Stimulated activated CD4-positive, alpha-beta T cell treated with anti-CD3 and anti-CD28 coated beads, Interleukin-12 subunit alpha, Interleukin-12 subunit beta, amount 100 ng/mL, for 24 hours (primary cell): ENCODE data around the gene KRTAP1-3.
"Not testable (repeated sequence)": the region's sequence is repeated elsewhere in the genome, so short reads cannot be mapped to it uniquely, and the experiment has no call there.

ENCODE experiments used
- DNase-seq, 2 experiments: peaks; one replicate each; pipeline ENCODE4 v3.0.0-alpha.2; 2020; ENCODE audit warnings: low read depth in 2 of 2

Gene KRTAP1-3

DNA sequence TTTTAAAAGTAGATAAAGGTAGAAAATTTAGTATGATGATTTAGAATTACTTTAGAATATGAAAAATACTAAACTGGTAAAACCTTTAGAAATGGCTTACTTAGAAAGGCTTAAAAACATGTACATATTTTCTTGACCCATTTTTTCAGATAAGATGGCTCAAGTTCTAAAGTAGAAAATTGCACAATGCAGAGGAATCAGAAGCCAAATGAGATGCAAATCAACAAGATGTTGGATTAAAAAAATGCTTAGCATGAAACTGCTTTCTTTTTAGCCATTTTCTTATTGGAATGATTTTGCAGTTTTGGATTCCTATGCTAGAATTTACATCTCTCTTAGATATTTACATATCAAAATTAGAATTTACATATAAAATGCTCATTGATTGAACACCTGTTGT lies 24.2 kb downstream of the KRTAP1-3 start:
- DNase-seq = no peak

DNA sequence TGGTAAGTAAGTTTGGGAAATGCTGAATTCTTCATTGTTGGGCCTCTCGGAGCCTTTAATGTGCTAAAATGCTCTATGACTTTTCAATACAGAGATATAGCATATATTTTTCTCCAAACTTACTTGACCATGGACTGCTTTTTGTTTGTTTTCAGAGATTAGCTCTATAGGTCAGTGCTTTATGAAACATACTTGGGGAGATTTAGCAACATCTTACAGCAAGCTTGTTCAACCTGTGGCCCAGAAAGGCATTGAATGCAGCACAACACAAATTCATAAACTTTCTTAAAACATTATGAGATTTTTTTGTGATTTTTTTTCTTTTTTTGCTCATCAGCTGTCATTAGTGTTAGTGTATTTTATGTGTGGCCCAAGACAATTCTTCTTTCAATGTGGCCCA lies 24.7 kb downstream of the KRTAP1-3 start:
- no peak for DNase-seq

DNA sequence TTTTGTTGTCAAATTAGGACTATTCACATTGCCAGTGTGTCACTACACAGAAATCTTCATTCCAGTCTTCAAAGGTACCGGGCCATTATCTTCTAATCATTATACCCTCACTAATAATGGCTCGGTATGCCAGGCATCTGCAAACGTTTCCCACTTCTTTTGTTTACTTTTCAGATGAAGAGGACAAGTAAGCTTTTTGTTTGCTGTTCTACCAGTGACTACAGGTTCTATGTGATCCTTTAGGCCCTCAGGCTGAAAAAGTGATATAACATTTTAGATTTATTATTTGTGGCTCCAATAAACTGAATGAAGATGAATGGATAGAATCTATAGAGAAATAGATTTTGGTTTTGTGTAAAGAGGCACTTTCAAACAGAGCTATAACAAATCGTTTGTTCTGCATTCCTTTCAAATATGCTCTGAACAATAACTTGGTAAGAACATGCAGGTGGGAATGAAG lies 25.3 kb downstream of the KRTAP1-3 start:
- no peak for DNase-seq

DNA sequence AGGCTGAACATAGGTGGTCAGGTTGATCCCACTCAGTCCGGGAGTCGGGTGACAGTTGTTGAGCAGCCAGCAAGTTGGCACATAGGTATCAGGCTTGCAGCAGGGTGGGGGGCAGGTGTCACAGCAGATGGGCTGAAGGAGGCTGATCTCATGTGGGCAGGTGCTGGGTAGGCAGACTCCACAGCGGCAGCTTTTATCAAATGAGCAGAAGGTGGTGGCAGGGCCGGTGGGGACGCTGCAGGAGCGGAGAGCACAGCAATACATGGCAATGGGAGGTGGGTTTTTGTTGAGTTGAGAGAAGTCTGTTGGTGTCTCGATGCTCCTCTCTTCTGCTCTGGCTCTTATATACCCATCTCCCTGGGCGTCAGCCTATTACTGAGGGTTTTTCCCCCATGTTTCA lies 25.9 kb downstream of the KRTAP1-3 start, which contains the start of gene KRTAP3-1:
TSS of gene KRTAP3-1 (minus strand) at position 318 of the 400 bp plus-strand sequence. CDS start at position 264, 54 bp downstream.
- no peak for DNase-seq

DNA sequence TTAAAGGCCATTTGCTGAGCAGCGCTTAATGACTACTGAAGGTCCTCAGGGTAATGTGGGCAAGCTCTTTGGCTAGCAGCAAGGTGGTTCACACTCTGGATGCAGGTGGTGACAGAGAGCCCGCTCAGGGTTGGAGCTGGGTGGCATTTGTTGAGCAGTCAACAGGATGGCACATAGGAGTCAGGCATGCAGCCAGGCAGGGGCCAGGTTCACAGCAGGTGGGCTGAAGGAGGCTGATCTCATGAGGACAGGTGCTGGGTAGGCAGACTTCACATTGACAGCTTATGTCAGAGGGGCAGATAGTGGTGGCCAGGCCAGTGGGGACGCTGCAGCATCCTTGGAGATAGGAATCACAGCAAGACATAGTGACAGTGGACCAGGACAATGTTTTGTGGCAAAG lies 30.3 kb downstream of the KRTAP1-3 start:
- DNase-seq = no peak

DNA sequence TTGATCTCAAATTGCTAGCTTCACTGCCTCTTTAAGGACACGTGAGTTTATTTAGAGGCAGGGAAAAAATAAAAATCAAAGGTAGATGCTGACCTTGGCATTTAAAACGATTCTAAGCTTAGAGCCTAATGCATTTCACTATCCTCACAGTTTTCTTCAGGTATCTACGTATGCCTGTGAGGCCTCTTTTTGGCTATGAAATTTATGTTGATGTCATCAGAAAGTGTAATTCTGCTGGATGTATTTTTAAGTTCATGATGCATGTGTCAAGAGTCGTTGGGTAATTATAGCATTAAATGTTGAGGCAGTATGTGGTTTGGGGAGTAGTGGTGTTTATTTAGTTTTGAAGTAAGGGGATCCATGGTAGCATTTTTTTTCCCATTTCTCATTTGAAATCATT lies 30.7 kb downstream of the KRTAP1-3 start:
- no peak for DNase-seq

DNA sequence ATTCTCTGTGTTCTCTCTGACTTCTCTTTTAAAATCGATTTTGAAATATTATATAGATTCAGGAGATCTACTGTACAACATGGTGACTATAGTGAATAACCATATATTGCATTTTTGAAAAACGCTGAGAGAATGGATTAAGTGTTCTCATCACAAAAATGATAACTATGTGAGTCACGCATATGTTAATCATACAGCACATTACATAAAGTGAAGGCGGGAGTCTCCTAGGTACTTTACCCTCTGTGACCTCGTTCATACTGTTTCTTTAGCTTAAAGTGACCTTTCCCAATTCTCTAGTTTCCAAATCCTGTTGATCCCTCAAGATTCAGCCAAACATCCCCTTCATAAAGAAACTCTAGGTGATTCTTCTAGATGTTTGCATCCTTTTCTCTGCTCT lies 31.9 kb downstream of the KRTAP1-3 start:
- DNase-seq = no peak

DNA sequence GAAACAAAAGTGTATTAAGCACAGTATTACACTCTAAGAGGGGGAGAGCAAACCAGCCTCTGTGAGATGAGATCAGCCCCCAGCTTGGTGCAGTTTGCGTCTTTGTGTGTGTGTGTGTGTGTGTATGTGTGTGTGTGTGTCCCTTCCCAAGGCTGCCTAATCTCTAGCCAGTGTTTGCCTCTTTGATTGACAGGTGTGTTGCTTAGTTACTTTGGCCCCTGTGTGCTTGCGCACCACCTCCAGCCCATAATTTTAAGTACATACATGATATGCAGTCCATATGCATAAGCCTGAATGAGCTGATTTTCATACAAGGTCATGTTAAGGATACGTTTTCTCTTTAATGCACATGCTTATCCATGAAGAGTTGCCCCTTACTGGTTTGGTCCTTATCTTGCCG lies 32.9 kb downstream of the KRTAP1-3 start:
- no peak for DNase-seq

DNA sequence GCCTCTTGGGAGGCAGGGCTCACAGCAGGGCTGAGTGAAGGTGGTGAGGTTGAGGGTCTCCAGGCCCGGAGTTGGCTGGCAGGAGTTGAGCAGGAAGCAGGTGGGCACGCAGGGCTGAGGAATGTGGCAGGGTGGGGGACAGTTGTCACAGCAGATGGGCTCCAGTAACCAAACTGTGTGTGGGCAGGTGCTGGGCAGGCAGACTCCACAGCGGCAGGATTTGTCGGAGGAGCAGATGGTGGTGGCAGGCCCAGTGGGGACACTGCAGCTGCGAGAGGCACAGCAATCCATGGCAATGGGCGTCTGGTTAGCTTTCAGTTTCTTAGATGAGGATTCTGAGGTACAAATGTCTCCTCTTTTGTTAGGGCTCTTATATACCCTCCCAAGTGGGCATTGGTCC lies 35.1 kb downstream of the KRTAP1-3 start, which contains the start of gene KRTAP3-2:
TSS of gene KRTAP3-2 (minus strand) at position 344 of the 400 bp plus-strand sequence. CDS start at position 291, 53 bp downstream.
- not testable (repeated sequence) for DNase-seq

DNA sequence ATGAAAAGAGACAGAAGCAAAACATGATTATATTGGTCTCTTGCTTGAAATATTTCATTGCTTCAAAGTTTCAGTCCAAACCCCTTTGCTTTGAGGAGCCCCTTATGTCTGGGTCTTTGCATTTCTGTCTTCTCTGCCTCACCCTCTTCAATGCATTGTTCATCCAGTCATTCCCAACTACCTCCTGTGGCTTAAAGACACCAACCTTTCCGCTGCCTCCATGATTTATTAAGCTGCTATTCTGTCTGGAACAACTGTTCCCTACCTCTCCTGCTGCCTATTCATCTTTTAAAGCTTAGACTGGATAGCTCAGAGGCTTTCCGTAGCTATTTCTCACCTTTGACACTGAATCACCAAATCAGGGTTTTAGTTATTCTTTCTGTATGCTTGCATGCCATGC lies 37.3 kb downstream of the KRTAP1-3 start:
- DNase-seq = no peak

DNA sequence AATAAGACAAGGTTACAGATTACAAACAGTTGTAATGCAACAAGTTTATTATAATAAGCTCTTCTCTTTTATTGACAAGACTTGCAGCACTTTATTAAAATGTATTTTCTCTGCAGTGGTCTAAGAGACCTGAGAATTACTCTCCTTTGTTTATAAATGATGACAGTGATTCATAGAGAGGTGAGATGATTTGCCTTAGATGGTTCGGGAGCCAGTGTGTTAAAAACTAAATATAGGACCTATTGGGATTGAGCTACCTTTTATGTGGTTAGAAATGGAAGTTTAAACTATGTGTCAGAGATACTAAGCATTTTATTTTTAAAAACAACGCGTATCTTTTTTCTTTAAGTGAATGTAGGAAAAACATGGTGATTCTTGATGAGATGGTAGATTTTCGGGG lies 37.8 kb downstream of the KRTAP1-3 start:
- DNase-seq = no peak

DNA sequence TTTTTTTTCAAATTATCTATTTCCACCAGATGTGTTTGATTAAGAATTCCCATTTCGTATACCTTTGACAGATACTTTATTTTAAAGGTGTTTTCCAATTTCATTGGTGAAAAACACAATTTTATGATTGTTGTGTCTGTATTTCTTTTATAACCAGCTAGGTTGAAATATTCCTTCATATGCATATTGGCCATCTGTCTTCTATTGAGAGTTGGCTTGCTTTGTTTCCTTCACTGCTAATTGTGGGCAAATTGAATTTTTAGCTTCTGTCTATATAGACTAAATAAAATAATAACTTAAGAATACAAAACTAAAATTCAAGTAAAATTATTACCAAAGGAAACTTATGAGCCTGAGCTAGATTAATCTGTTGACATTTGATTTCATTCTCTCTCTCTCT lies 39.6 kb downstream of the KRTAP1-3 start:
- DNase-seq = no peak

DNA sequence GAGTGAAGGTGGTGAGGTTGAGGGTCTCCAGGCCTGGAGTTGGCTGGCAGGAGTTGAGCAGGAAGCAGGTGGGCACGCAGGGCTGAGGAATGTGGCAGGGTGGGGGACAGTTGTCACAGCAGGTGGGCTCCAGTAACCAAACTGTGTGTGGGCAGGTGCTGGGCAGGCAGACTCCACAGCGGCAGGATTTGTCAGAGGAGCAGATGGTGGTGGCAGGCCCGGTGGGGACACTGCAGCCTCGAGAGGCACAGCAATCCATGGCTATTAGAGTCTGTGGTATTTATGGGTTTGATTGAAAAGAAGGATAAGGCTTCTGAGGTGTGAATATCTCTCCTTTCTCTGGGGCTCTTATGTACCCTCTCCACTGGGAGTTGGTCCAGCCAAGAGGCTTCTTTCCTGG lies 40.8 kb downstream of the KRTAP1-3 start, which contains the start of gene KRTAP3-3:
TSS of gene KRTAP3-3 (minus strand) at position 326 of the 400 bp plus-strand sequence. CDS start at position 259, 67 bp downstream.
- no peak for DNase-seq

DNA sequence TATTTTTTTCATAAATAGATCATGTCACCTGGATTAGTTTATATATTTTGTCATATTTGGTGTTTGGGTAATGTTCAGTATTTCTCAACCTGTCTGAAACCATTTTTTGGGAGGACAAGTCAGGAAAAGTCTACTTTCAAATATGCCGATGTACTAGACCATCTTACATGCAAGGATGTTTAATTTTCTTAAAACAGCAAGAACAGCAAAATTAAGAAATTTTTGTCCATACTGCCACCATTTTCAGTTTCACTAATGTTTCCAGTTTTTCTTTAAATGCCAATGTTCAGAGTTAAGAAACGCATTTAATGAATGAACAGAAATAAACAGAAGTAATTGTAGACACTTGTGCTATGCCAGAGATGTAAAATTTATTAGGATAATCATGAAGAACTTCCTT lies 41.6 kb downstream of the KRTAP1-3 start:
- no peak for DNase-seq

DNA sequence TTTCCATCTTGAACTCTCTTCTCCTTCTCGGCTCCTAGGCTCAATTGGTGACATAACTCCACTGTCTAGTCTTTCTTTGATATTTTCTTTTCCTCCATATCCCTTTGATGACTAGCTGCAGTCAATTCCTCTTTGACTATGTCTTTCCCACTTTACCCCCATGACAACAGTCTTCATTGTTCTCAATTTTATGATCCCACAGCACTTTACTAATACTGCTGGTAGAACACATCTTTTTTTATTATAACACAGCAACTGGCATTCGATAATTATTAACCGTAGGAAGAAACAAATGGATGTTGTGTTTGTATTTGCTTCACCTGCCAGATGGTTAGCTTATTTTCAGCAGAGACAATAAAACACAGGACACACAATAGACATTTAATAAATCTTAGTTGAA lies 42.0 kb downstream of the KRTAP1-3 start:
- no peak for DNase-seq

DNA sequence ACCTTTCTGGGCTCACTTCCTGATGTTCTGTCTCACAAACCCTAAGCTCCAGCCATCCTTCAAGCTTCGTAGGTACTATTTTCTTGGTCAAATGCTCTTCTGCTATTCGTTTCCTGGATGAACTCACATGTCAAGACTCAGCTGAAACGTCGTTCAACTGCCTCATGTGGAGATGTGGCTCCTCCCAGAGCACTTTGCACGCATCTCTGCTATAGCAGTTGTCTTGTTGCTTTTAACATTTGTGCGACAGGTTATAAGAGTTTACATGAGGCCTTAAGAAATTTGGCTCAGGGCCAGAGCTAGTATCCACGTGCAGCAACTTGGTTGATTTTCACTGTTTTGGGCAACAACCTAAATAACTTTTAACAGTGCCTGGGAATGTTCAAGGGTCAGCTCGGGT lies 47.8 kb downstream of the KRTAP1-3 start:
- no peak for DNase-seq

DNA sequence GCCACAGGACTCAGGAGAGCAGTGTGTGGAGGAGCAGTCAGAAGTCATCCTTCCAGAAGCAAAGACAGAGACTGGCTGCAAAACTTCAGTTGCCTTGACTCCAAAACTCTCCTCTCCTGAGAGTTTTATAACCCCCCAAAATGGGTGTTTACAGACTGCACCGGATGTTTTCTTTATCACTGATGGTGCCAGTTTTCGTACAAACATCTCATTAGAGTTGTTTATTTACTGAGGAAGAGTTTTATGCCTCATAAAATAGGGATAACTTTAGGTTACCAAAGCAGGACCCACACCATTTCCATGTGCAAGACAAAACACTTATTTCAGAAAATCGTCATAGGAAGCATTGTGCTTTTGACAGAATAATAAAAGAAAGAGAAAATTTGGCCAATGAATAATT lies 50.4 kb downstream of the KRTAP1-3 start, which contains the start of gene KRT40:
TSS of gene KRT40 (minus strand) at position 101 of the 400 bp plus-strand sequence. CDS start at position 48, 53 bp downstream.
- no peak for DNase-seq
